Stomach (tissue), 4 donors: Measurements from ENCODE around the gene OR12D1.

Experiments
- POLR2A ChIP-seq, 4 donors: fragments of 450-650 bp; IDR thresholded peaks; one replicate each; pipeline ENCODE4 v1.6.1; 2016; ENCODE audit warnings: antibody characterized with exemption in 4 of 4, control low read depth in 2 of 4, mild to moderate bottlenecking in 1 of 4, moderate library complexity in 1 of 4
- POLR2AphosphoS5 ChIP-seq, 3 donors: sonication (generic); formaldehyde crosslinking; IDR thresholded peaks; one replicate each; pipeline ENCODE4 v1.6.1; 2016; ENCODE audit warnings: antibody characterized with exemption in 3 of 3
- TF ChIP-seq, protein P1 (sequence below), 7 experiments: fragments of 450-650 bp in 4 of 7; fragments of 200-600 bp in 3 of 7; sonication (generic) in 3 of 7; IDR thresholded peaks; one replicate each; pipeline ENCODE4 v1.5.1; 2016 to 2019; ENCODE audit warnings: antibody characterized with exemption in 7 of 7, control low read depth in 2 of 7, mild to moderate bottlenecking in 1 of 7

- TF ChIP-seq, protein P1, sequence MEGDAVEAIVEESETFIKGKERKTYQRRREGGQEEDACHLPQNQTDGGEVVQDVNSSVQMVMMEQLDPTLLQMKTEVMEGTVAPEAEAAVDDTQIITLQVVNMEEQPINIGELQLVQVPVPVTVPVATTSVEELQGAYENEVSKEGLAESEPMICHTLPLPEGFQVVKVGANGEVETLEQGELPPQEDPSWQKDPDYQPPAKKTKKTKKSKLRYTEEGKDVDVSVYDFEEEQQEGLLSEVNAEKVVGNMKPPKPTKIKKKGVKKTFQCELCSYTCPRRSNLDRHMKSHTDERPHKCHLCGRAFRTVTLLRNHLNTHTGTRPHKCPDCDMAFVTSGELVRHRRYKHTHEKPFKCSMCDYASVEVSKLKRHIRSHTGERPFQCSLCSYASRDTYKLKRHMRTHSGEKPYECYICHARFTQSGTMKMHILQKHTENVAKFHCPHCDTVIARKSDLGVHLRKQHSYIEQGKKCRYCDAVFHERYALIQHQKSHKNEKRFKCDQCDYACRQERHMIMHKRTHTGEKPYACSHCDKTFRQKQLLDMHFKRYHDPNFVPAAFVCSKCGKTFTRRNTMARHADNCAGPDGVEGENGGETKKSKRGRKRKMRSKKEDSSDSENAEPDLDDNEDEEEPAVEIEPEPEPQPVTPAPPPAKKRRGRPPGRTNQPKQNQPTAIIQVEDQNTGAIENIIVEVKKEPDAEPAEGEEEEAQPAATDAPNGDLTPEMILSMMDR (IDR thresholded peaks at IDR 0.05) = no peak
- TF ChIP-seq POLR2A (IDR thresholded peaks at IDR 0.05) = no peak
- TF ChIP-seq POLR2AphosphoS5 (IDR thresholded peaks at IDR 0.05) = no peak
These were observed 28.0 kb downstream of the OR12D1 start for GRCh38 chr6:29442719-29443118.
